Type B pancreatic cell (in vitro differentiated cells): ENCODE results near the gene WNT9A. TPM values are rescaled to one million over a fixed set of nuclear protein-coding genes. Genes with fewer than 3 reads are reported as not detected.

Source experiments
- DNase-seq: peaks from one replicate; pipeline ENCODE4 v3.0.0; 2021; ENCODE audit warnings: mixed read lengths; ENCODE audit not compliant: unreplicated experiment; ENCODE audit errors: extremely low spot score
- H3K27ac Mint-ChIP-seq: 2 replicates; pipeline ENCODE4 v1.8.0; 2021; ENCODE audit warnings: mild to moderate bottlenecking, mixed read lengths
- H3K27me3 Mint-ChIP-seq: 2 replicates; pipeline ENCODE4 v1.8.0; 2021; ENCODE audit warnings: mixed read lengths
- H3K36me3 Mint-ChIP-seq: 2 replicates; pipeline ENCODE4 v1.8.0; 2021; ENCODE audit warnings: mixed read lengths
- H3K4me1 Mint-ChIP-seq: one replicate; pipeline ENCODE4 v1.8.0; 2021; ENCODE audit warnings: mixed read lengths; ENCODE audit not compliant: unreplicated experiment
- H3K4me3 Mint-ChIP-seq: 2 replicates; pipeline ENCODE4 v1.8.0; 2021; ENCODE audit warnings: mild to moderate bottlenecking, mixed read lengths
- H3K9me3 Mint-ChIP-seq: 2 replicates; pipeline ENCODE4 v1.8.0; 2021; ENCODE audit warnings: mixed read lengths
- total RNA-seq: library from RNA; stranded (reverse); gene quantifications from 2 replicates; pipeline ENCODE4 v1.2.1, GENCODE V29; 2021; ENCODE audit warnings: low replicate concordance
- TF ChIP-seq, protein P1 (sequence below): fragments of 200-600 bp; sonication (generic); conservative IDR thresholded peaks from 2 replicates; pipeline ENCODE4 v1.5.0; 2021; ENCODE audit warnings: antibody characterized with exemption, mild to moderate bottlenecking

Gene WNT9A
- total RNA-seq, 1 donor from 2014 or later, result 4.3 TPM

DNA sequence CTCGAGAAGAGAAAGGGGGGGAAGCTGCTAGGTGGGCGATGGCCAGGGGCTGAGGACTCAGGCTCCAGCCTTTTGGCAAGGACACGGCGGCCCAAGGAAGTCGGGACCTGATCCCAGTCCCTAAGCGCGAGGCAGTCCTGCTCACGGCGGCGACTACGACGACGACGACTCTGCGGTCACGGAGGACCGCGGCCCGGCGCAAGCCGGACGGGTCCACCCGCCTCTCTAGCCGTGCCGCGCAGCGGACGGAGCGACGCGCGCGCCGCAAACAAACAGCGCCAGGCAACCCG, 401 bp downstream of the WNT9A start:
- H3K27me3 Mint-ChIP-seq, result peaks cover 12% of the 10 kb centered on the region
- H3K36me3 Mint-ChIP-seq, result no peaks in the 10 kb centered on the region
- H3K4me3 Mint-ChIP-seq, result peak overlapping the region; percentile 90
- TF ChIP-seq, protein P1, sequence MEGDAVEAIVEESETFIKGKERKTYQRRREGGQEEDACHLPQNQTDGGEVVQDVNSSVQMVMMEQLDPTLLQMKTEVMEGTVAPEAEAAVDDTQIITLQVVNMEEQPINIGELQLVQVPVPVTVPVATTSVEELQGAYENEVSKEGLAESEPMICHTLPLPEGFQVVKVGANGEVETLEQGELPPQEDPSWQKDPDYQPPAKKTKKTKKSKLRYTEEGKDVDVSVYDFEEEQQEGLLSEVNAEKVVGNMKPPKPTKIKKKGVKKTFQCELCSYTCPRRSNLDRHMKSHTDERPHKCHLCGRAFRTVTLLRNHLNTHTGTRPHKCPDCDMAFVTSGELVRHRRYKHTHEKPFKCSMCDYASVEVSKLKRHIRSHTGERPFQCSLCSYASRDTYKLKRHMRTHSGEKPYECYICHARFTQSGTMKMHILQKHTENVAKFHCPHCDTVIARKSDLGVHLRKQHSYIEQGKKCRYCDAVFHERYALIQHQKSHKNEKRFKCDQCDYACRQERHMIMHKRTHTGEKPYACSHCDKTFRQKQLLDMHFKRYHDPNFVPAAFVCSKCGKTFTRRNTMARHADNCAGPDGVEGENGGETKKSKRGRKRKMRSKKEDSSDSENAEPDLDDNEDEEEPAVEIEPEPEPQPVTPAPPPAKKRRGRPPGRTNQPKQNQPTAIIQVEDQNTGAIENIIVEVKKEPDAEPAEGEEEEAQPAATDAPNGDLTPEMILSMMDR, result no peak
- no peaks in the 10 kb centered on the region for H3K9me3 Mint-ChIP-seq
- DNase-seq, result no peak
- peaks cover 7% of the 10 kb centered on the region for H3K4me1 Mint-ChIP-seq
- H3K27ac Mint-ChIP-seq, result peak overlapping the region; percentile 76

DNA sequence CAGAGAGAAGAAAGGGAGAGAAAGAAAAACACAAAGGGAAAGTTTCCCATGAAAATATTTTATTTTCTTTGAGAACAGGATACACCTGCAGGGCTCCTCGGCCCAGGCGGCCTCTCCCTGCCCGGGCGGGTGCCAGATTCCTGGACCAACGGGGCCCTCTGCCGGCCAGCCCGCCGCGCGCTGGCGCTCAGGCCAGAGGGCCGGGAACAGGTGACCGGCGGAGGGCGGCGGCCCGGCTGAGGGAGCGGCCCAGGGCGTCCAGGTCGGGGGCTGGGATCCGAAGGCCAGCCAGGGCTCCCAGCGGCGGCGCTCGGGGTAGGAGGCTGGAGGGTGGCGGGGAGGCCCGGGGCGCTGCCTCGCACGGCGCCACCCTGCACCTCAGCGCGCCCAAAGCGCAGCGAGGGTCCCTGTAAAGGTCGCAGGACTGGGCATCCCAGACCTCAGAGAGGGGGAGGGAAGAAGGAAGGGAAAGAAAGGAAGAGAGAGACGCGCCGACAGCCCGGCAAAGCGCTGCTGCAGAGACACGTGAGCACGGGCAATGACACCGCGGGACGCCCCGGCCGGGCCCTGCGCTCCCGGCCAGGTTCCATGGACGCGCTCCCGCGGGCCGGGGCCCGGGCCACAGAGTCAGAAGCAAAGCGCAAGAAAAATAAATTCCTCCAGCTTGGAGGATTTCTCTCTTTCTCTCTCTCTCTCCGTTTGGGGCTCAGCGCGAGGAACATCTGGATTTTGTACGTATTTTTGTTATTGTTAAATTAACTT, 927 bp downstream of the WNT9A start:
- Mint-ChIP-seq H3K4me1 (peaks cover 7% of the 10 kb centered on the region), H3K27me3 (peaks cover 12% of the 10 kb centered on the region), H3K36me3 (no peaks in the 10 kb centered on the region), H3K9me3 (no peaks in the 10 kb centered on the region), H3K27ac (peak overlapping the region; percentile 80), H3K4me3 (peak overlapping the region; percentile 90)
- TF ChIP-seq, protein P1, result peak; percentile 89
- DNase-seq, result peak; percentile 88

DNA sequence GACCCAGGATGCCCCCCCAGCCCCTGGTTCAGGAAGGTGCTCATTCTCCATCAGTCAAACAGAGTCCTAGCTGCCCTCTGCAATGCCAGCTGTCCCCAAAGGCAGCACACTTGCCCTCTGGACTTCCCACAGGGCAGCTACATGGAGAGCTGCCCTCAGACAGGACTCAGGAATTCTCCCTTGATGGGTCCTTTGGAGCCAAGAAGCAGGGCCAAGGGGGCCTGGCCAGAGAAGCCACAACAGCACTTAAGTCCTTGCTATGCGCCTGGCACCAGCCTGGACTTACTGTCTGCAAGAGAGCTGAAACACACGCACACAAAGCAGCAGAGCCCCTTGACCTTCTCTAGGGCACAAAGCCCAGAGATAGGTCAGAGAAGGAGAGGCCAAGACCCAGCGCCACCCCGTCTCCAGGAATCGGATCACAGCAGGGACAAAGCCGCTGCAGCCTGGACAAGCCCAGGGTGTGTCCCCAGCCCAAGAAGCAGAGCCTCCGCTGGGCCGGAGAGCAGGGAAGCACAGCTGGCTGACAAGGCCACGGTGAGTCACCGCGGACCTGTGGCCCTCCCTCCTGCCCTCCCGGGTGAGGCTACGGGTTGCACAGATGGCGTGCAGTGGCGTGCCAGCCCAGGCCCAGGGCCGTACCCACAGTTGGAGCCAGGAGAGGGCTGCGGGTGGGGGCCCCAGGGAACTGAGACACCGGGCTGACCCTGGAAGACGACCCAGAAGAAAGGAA, 1.7 kb downstream of the WNT9A start:
- Mint-ChIP-seq H3K36me3 (no peaks in the 10 kb centered on the region), H3K4me3 (peak overlapping the region; percentile 82), H3K4me1 (peaks cover 7% of the 10 kb centered on the region), H3K9me3 (no peaks in the 10 kb centered on the region), H3K27me3 (peaks cover 12% of the 10 kb centered on the region), H3K27ac (peak overlapping the region; percentile 80)
- TF ChIP-seq, protein P1, result no peak
- DNase-seq, result peak; percentile 73

DNA sequence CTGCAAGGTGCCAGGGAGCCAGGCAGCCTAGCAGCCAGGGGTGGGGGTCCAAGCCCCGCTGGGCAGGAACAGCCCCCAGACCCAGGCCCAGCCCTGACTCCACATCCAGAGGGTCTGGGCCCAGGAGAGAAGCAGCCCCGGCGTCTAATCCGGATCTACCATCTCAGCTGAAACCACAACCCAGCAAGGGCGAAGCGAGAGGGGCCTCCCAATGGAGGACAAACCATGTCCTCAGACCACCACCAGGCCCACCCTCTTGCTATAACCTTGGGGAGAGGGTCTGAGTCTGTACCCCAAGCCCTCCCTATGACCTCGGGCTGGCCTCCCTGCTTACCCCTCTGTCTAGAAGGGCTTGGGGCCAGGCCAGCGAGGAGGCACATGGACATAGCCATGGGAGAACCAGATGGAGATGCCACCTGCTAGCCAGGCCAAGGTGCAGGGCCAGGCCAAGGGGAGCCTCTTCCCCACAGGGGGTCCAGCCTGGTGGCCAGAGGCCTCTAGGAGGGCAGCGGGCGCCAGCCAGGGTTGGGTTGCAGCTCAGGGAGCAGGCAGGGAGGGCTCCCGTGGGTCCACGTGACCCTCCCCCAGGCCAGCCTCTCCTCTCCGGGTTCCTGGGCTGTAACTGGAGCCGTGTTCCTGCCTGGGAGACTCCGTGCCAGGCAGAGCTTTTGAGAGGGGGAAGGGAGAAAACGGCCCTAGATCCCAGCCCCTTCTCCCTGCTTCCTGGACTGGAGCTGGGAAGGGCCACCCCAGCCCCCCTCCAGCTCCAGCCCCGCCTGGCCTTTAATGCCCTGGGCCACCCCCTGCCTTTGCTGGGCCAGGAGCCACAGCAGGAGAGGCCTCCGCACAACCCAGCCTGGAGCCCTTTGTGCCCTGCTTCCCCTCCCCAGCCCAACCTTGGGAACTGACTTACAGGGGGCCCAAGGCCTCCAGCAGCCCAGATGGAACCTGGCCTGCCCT, 2.5 kb downstream of the WNT9A start:
- DNase-seq, result peak; percentile 70
- Mint-ChIP-seq H3K4me1 (peaks cover 7% of the 10 kb centered on the region), H3K9me3 (no peaks in the 10 kb centered on the region), H3K27ac (peak overlapping the region; percentile 80), H3K27me3 (peaks cover 12% of the 10 kb centered on the region), H3K36me3 (no peaks in the 10 kb centered on the region), H3K4me3 (peak overlapping the region; percentile 82)
- TF ChIP-seq, protein P1, result no peak

DNA sequence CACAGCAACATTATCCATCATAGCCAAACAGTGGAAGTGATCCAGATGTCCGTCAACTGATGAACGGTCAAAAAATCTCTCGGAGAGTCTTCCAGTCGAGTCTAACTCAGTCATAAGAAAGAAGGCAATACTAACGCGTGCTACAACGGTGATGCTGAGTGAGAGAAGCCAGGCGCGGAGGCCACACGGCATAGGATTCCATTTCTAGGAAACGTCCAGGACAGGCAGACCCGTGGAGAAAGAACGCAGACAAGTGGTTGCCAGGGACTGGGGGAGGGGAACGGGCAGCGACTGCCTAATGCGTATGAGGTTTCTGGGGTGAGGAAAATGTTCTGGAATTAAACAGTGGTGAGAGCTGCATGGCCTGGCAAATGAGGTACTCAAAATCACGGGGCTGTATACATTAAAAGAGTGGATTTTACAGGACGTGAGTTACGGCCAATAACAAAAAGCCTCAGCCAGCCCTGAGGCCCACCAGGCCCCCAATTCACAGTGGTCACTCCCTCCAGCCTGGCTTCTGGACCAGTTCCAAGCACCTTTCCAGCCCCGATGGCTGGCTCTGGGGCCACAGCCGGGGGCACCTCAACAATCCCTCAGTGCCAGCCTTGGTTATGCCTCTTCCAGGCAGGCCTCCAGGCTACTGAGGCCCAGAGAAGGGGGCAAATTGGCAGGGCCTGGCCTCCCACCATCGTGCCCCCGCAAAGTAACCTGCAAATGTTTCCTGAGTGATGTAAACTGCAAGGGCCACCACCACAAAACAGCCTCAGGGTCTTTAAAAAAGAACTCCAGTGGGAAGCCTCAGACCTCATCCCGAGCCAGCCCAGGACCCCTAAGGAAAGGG, 3.4 kb downstream of the WNT9A start:
- peaks cover 12% of the 10 kb centered on the region for H3K27me3 Mint-ChIP-seq
- H3K4me3 Mint-ChIP-seq, result peak overlapping the region; percentile 58
- H3K36me3 Mint-ChIP-seq, result no peaks in the 10 kb centered on the region
- H3K27ac Mint-ChIP-seq, result peak overlapping the region; percentile 44
- H3K9me3 Mint-ChIP-seq, result no peaks in the 10 kb centered on the region
- peak; percentile 62 for DNase-seq
- peaks cover 7% of the 10 kb centered on the region for H3K4me1 Mint-ChIP-seq
- TF ChIP-seq, protein P1, result no peak
